NCI-H1417 treated with DMSO at 0.1 percent for 48 hours (cell line): ENCODE data around the gene MICALL1.

Experiments
- DNase-seq: peaks from one replicate; lab custom pipeline; 2025; lab: John Stamatoyannopoulos, UW

The MICALL1 gene

DNA sequence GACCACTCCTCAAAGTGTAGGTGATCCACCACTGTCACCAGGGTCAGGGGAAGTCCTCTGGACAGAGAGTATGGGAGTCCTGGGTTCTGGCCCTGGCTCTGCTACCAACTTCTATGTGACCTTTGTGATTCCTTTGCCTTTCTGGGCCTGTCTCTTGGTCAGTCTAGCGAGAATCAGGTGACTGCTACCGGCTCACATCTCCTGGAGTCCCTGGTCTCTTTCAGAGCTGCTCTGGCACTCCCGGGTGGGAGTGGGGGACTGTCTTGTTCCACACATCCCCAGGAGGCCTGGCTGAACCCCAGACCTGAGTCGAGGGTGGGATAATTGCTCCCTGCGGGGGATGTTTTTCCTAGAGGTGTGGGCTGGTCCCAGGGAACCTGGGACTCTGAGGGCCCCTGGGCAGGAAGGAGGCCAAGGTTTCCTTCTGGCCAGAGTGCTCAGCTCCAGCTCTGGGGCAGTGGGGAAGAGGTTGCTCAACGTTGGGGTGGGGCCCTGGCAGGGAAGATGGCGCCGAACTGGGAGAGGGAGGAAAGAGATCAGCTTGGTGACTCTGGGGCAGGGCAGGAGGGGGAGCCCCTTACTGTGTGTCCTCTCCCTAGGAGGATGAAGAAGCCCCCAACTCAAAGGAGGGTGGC lies 76.2 kb downstream of the MICALL1 start:
- DNase-seq, result no peak

DNA sequence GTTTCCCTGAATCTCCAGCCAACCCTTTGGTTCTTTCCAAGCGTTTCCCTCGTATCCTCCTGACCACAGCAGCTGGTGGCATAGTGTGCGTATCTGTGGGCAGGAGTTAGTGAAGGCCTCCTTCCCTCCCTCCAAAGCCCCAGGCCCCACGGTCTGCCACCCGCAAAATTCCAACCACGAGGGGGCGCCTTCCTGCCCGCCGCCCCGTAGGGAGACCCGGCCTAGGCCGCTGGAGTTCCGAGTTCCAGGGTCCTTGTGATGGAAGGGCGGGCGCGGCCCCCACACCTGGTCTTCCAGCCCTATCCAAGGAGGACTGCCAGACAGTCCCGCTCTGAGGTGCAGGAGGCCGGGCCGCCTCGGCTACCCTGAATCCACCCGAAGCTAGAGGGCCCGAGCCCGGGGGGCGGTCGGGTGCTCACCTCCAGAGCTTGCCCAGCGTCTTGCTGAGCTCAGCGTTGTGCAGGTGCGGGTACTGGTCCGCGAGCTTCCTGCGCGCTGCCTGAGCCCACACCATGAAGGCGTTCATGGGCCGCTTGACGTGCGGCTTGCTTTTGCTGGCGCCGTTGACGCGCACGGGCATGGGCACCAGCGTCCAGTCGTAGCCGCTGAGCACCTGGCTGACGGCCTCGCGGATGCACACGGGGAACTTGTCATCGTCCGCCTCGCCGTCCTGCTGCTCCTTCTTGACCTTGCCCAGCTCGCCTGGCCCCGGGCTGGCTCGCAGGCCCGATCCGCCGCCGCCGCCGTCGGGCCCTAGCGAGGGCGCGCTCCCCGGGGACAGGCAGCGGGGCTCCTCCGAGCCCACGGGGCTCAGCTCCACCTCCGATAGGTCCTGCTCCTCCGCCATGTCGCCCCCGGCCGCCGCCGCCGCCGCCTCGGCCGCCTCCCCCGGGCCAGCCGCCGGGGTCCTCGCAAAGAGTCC lies 77.1 kb downstream of the MICALL1 start:
- no peak for DNase-seq

DNA sequence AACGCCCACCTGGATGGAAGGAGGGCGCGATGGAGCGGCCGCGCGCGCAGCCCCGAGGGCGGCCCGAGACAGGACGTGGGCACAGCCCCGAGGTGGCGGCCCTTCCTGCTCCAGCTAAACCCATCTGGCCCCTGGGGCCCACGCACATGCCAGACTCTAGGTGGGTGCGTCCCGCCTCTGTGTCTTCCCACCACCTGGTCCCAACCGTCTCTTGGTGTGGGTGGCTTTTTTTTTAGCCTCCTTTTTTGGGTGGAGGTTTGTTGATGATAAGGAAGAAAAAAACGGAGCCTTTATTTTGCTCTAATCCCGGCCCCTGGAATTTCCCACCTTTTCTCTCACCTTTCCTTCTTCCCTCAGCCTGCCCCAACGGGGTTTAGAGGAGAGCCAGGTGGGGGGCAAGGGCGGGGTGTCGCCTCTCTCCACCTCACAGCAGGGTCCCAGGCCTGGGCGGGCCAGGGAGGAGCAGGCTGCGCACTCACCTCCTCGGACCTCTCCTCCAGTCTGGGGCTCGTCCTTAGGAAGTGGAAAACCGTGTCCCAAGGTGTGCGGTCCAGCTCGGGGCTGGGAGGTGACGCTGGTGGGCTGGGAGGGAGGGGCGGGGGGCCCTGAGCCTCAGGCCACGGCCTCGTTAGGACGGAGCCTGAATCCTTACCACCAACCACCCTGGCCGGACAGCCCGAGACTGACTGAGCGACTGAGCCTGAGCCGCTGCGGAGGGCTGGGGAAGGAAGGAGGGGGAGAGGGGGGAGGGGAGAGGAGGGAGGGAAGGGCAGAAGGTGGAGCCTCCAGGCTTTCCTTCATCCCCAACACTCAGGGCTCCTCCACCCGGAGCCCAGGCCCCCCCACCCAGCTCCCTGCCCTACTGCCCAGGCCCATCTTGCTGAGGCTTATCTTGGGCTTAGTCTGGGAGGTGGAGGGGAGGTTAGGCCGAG lies 78.0 kb downstream of the MICALL1 start, which contains the start of gene SOX10:
Gene SOX10 (minus strand): TSS at position 696 of the 932 bp plus-strand sequence. CDS start 771 bp downstream, outside the sequence.
- DNase-seq, result no peak

DNA sequence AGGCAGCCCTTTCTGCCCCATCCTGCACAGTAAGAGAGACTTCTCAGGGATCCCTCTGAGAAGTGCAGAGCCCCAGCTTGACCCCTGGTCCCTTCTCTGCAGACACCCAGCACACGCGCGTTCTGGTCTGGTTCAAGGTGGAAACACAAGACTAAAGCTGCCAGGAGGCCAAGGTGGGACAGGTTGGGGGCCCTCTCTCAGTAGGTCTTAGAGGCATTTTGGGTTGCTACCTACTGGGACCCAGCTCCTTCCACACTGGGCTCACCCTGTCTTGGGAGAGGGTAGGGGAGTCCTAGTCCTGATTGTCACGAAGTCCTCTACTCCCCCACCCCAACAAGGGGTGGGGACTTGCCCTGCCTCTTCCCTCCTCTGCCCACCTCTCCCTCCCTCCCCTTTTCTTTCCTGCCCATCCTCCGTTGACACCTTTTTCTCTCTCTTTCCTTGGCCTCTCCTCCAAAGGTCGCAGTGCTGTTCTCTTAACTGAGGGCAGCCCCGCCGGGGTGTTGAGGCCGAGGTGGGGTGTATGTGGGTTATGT lies 79.0 kb downstream of the MICALL1 start:
- no peak for DNase-seq

DNA sequence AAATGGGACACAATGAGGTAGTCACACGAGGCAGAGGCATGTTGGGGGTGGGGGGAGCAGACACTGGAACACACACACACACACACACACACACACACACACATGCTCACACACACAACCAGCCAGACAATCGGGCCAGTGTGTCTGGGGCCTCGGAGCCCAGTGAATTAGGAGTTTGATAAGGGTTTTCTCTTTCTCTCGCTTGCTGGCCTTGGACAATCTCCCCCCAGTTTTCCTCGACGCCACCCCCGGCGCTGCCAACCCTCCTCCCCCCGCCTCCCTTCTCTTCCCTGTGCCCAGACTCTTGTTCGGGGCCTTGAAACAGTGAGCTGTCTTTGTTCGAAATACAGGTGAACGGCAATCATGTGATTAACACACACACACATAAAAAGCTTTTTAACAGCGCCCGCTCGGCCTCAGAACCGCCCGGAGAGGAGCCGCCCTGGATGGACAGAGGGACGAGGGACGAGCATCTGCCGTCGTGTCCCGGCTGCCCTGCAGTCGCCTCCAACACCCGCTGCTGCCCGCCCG lies 79.7 kb downstream of the MICALL1 start:
- DNase-seq, result no peak

DNA sequence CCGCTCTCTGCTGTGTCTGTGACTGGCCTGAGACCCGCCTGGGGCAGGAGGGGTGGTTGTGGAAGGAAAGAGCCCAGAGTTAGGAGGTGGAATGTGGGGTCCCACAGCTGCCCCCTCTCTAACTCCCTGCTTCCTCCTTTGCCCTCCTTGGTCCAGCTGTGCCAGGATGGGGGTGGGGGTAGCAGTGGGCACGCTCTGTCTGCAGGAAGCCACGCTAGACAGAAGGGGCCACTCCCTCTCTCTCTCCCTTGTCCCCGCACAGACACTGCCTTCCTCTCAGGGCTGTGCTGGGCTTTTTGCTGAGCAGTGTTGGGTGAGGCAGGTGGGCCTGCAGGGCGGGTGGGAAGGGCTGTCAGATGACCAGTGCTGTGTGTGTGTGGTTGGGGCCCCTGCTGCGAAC lies 80.3 kb downstream of the MICALL1 start:
- DNase-seq, result no peak

DNA sequence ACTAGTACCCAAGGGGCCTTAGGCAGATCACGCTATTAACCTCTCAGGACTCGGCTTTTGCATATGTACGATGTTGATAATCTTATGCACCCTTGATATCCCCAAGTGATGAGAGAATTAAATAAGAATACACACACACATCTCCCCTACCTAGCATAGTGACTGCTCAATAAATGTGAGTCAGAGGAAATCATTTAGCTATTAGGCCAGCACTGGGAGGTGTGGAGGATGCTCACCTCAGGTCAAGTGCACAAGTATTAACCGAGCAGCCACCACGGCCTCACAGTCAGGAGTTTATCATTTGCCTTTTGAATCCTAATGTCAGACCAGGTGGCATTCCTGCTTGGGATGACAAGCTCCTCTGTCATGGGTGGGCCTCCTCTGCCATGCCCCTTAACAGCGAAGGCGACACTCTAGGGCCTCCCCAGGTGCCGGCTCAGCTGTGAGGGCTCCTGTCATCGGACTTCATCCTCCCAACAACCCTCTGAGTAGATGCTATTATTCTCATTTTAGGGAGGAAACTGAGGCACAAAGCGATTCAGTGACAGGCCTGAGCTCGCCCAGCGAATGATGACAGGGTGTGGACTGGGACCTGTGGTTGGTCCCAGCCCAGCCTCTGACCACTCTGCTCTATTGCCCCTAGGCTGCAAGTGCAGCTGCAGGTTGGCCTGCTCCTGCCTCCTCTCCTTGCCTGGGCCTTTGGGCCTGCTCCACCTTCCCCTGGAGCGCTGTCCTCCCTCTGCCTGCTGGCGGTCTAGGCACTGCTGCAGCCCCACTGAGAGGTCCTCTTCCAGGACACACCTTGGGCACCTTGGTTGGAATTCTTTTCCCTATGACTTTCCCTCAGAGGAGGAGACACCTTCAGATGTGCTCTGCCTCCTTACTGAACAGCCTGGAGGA lies 83.3 kb downstream of the MICALL1 start:
- DNase-seq, result no peak

DNA sequence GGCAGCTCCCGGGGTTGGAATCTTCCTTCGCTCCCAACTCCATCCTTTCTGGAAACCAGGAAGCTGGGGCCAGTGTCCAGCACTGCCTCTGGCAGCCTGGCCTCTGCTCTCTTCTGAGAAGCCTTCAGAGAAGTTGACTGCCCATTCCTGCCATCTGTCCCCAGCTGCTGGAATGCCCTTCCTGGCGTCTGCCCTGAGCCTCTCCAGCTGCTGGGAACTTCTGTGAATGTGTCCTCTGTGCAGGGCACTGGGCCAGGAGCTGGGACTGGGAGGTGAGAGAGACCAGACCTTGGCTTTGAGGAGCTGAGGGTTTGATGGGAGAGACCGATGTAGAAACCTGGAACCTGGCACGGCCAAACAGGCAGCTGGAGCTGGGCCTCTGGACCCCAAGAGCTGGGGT lies 84.2 kb downstream of the MICALL1 start:
- no peak for DNase-seq

DNA sequence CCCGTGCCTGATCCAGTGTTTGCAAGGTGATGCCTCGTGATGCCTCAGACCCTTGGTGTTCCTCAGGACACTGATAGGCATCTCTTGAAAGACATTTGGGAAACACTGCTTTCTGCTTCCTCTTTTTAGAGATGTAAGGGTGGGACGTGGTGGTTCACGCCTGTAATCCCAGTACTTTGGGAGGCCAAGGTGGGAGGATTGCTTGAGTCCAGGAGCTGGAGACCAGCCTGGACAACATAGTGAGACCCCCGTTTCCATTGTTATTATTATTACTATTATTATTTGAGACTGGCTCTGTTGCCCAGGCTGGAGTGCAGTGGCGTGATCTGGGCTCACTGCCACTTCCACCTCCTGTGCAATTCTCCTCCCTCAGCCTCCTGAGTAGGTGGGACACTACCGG lies 84.8 kb downstream of the MICALL1 start:
- DNase-seq, result no peak

DNA sequence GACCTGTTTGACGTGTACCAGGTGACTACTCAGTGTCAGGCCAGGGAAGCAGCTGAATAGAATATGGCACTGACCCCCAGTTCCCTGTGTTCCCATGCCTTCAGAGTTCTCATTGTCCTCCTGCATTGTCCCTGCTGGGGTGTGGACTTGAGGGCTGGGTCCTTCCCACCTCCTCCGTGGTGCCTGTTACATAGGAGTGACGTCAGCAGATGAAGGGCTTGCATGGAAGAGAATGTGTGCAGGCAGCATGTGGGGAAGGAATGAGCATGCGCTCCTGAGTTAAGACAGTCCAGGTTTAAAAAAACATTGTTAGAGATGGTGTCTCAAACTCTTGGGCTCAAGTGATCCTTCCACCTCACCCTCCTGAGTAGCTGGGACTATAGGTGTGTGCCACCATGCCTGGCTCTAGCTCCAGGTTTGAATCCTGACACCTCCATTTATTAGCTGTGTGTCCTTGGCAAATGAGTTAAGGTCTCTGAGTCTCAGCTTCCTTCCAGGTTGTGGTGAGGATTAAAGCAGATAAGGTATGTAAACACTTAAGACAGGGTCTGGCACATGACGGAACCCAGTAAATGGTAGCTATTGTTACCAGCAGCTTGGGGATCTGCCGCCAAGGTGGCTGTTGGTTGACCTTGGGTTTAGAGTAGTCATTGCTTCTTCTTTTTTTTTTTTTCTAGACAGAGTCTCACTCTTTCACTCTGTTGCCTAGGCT lies 85.8 kb downstream of the MICALL1 start:
- DNase-seq, result no peak
